AG20443 (cell line): ENCODE results near the gene ABCA6.
A peak's percentile ranks its signal among the peaks of the same experiment; 100 is the strongest.

Experiments used
- DNase-seq: peaks from one replicate; pipeline ENCODE4 v3.0.0; 2012; ENCODE audit warnings: low spot score, mixed read lengths

The ABCA6 gene

GRCh38 chr17:69143151-69143550 lies 1.5 kb upstream of the ABCA6 start:
- no peak for DNase-seq

DNA sequence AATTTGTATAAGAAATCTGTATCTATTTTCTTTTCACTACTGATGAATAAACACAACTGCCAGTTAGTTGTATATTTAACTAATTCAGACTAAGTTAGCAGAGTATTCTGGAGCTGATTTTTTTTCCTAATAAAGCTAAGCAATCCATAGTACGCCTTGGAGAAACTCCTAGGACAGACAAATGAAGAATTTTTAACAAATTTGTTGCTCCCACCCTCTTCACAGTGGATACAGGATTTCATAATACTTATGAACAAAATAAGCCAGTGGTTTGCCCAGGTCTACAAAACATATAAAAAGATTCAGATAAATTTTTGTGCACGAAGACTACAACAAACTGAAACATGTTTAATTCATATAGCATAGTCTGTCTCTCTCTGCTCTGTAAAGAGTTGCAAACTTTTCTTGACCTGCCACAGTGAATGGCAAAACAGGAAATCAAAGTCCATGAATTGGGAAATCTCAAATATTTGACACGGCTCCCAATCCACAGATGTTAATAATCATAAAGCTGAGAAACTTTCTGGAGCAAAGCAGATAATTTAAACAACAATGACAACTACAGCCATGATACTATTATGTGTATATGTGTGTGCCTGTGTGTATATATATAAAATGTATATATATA lies 594 bp upstream of the ABCA6 start:
- peak; percentile 35 for DNase-seq

GRCh38 chr17:69134112-69134511 lies 7.6 kb downstream of the ABCA6 start:
- no peak for DNase-seq

DNA sequence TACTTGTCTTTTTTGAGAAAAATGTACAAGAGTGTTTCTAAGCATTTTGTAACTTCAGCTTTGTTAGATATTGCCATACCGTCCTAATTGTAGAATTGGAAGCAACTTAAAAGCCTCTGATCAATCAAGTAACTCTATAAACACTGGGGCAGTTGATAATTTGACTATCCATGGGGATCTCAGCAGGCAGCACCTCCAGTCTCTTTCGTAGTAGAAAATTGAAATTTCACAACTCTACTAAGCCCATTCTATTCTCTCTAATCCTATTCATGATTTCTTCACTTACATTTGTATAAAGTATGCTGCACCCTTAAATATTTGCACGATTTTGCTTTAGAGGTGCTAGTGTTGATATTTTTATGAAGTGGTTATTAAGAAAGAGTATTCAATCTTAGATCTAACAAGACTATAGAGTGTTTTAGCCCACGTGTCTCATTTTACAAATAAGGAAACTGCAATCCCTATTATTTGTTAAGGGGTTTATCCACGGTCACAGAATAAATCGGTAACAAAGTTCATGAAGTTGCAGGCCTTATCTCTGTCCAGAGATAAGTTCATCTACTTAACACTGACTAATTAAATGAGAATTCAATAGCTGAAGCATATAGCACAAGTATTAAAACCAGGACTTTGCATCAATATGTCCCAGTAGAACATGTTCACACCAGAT lies 10.9 kb downstream of the ABCA6 start:
- DNase-seq = no peak

- DNase-seq = no peak
These were observed 18.1 kb downstream of the ABCA6 start for GRCh38 chr17:69123626-69124025.

- no peak for DNase-seq
These were observed 19.6 kb downstream of the ABCA6 start for GRCh38 chr17:69122065-69122464.

DNA sequence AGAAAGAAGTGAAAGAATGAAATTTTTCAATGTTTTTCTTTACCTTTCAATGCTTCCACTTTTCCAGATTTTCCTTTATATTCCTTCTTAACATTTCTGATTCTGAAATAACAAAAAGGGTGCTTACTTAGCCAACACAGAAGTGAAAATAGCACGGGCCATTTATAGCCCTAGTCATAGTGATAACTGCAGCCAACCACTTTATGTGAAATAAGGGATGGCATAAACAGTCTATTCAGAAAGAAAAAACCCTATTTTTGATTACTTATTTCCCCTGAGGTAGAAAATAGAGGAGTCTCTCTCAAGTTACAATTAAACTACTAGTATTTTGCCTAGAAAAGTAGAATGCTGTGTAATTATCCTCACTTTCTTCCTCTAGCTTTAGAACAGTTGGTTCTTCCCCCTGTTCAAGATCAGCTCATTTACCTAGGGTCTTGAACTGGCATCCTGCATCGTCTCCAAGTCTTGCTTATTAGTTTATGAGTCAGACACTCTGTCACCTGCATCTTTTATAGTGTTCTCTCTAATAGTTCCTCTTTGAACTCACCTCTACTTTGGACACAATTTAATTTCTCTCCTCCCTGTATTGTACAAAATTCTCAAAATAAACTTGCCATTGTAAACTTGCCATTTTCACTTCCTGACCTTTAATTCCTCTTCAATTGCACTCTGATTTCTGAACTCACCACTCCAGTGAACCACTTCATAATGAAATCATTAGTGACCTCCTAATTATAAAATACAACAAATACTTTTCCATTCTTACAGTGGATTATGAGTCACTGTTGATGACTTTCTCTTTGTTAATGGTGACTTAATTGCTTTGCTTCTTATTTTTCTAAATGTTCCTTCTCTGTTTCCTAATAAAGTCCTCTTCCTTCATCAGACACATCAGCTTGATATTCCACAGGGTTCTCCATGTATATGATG lies 23.6 kb downstream of the ABCA6 start:
- no peak for DNase-seq

GRCh38 chr17:69111794-69112193 lies 29.9 kb downstream of the ABCA6 start:
- DNase-seq = no peak

DNA sequence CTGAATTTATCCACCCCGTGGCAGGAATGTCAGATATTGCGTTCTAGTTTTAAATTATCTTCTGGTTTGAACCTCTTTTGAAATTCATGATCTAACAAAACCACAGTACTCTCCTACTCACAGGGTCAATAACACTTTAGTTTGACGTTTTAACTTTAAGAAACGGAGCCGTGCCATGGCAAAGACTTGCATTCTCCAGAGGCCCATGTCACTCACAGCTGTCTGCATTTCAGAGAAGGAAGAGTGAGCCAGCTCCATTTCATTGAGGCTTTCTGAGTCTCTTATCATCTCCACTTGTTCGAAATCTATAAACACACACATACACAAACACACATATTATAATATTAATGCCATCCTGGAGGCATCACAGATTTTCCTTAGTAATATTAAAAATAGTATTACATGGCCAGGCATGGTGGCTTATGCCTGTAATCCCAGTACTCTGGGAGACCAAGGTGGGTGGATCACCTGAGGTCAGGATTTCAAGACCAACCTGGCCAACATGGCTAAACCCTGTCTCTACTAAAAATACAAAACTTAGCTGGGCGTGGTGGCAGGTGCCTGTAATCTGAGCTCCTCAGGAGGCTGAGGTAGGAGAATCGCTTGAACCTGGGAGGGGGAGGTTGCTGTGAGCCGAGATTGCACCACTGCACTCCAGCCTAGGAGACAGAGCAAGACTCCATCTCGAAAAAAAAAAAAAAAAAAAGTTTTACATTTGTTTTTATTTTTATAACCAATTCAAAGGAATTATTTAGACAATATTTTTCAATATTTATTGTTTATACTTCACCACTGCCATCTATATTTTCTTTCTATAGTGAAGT lies 35.6 kb downstream of the ABCA6 start:
- no peak for DNase-seq

DNA sequence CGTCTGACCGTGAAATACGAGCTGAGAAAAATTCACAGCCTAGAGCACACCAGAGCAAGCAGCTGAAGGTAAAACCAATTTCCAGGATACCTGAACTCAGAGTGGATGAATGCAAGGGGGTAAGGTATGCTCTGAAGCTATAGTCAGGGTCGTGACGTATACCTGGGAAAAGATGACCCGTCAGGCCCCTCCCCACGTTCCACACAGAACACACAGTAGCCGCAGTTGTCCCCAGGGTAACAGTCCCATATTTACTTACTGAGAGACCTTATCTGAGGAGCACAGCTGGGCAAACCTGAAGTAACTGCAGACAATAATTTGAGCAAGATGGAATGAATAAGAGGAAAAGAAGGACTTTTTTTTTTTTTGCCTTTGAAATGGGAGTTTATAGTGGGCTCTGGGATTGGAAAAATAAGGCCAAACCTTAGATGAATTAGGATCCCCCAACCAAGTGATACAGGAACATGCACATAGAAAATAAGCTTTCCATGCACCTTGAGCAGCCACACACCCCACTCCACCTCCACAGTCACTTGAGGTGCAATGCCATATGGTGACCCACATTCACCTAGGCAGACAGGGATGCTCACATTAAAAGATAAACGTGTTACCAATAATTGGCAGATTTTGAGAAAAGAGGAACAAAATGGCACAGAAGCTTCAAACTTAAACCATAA lies 38.0 kb downstream of the ABCA6 start:
- DNase-seq = no peak

DNA sequence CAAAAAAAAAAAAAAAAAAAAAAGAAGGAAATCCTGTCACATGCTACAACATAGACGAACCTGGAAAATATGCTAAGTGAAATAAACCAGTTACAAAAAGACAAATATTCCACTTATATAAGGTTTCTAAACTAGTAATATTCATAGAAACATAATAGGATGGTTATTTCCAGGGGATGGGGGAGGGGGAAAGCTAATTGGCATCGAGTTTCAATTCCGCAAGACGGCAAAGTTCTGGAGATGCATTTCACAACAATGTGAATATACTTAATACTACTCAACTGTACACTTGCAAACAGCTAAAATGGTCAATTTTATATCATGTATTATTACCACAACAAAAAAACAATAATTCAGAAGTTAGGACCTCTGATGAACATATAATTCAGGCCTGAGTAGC lies 43.1 kb downstream of the ABCA6 start:
- no peak for DNase-seq

DNA sequence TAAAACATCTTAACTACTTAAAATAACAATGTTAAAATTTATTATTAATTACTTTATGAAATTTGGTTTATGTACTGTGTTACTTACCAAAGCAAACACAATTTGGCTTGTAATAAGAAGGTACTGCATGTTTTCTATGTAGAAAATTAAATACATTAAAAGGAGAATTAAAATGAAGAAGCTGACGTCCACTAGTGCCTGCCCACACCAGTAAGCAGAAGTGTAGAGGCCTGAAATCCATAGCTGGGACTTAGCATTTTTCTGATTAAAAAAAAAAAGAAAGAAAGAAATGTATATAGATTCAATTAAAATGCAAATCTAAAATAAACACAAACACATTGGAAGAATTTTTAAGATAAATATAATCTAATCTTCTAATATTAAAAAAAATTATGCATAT lies 45.2 kb downstream of the ABCA6 start:
- DNase-seq = no peak

DNA sequence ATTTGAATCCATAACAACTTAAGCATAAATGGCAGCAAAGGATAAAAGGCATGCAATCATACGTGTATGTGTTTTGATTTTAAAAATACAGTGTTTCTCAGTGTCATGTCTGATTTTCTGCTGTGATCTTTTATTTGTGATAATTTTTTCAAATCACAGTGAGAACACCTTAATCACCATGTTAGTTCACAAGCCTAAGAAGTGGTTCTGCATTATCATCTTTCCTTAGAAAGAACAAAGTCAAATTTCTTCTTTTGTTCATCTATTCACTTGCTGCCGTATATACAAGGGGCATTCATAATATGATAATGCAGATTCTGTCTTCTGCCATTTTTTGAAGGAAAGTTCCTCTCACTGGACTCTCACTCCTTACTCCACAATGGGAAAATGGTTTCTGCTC lies 47.7 kb downstream of the ABCA6 start:
- no peak for DNase-seq

DNA sequence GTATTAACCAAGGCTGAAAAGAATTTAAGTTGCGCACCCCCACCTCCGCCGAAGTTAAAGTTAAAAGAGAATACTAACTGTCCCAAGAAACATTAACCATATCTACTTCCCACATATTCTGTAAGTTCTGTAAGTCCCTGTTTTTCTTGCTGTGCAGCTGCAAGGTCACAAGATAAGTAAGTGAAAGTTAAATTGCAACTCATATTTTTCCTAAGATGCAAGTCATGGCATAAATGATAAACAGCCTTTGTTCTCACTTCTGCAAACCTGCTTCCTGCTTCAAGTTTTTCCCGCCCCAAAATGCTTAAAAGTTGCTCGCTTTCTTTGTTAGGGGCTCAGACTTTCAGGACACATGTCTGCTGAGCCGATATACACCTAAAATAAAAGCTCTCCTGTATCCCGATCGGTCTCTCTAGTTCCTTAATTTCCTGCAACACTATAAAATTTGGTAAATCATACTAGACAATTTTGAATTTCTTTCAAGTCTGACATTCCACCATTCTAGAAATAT lies 48.4 kb downstream of the ABCA6 start:
- no peak for DNase-seq

- no peak for DNase-seq
These were observed 51.3 kb downstream of the ABCA6 start for GRCh38 chr17:69090365-69090764.

DNA sequence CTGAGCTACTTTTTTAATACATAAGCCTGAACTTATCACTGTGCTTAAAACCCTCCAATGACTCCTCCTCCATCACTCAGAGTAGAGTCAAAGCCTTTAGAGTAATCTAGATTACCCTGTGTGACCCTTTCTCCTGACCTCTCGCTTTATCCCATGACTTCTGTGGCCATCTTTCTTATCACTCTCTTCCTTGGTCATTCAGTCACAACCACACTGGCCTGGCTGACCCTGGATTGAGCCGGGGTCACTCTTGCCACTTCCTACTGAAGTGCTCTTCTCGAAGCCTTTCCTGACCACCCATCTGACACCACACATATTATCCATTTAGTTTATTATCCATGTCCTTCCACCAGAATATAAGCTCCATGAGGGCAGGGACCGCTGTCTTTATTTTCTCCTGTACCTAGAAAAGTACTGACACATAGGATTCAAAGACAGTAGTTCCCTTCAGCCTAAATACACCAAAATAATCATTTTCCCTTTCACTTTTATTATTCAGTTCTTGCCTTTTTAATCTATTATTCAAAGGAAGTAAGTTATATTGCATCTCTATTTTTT lies 53.0 kb downstream of the ABCA6 start:
- no peak for DNase-seq

- DNase-seq = no peak
These were observed 55.1 kb downstream of the ABCA6 start for GRCh38 chr17:69086641-69087040.

DNA sequence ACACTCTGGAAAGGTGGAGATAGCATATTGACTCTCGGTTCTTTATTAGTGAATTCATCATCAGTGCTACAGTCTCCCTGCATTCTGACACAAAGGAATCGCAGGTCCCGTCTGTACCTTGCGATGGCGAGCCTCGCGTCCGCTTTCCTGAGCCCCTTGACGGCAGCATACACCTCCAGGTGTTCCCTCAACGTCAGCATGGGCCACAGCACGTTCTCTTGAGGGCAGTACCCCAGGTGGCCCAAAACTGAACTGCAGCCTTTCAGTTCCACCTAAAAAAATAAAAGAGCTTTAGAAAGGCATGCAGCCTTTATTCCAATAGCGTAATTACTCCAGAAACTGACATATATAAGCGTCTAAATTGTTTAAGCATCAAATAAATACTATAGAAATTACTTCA lies 56.8 kb downstream of the ABCA6 start:
- DNase-seq = peak; percentile 14

DNA sequence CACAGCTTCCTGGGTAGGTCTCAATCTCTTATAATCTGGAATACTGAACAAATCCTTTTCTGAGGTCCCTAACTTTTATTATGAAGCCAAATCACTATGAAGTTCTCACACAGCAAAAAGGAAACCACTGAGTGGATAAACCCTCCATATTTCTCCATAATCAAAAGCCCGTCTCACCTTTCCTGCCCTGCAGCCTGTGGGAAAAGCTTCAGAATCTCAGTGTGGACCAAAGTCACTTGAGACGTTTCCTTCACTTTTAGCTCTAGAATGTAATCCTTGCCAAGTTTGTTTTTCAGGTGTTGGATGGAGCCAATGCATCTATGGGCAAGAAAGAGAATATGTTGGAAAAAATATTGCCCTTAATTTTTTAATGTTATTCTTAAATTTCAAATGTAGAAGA lies 59.0 kb downstream of the ABCA6 start:
- DNase-seq = no peak

DNA sequence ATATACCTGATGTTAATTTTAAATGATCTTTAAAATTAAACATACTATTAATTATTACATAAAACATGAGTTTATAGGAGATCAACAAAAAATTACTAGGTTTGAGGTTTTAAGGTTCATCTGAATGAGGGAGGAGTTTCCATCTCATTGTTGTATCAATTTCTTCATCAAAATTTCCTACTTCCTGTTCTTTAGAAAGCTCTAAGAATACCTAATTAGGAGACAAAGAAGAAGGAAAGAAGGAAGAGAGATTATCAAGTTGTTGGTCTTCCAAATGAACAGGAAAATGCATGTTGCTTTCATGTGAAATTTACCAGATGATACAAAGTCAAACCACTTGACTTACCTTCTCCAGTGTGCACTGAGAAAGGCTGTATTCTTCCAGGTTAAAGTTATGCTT lies 62.8 kb downstream of the ABCA6 start:
- DNase-seq = no peak

- no peak for DNase-seq
These were observed 65.9 kb downstream of the ABCA6 start for GRCh38 chr17:69075823-69076222.
